ENCODE data around the gene HERC3.
"Not testable (repeated sequence)": the region's sequence is repeated elsewhere in the genome, so short reads cannot be mapped to it uniquely, and the experiment has no call there.

Gene HERC3

GRCh38 chr4:88609387-88609786, 17.1 kb downstream of the HERC3 start:
- Histone ChIP-seq H3K4me3 (ENCODE audit: low read depth, low read length) (no peak overlapping the region), H3K36me3 (ENCODE audit: control insufficient read depth, insufficient read depth, low read length) (no peaks in the 10 kb centered on the region), H3K9ac (ENCODE audit: low read depth, low read length) (no peak overlapping the region), H3K27me3 (ENCODE audit: control insufficient read depth, insufficient read depth, low read length) (no peaks in the 10 kb centered on the region), H3K9me3 (ENCODE audit: control insufficient read depth, insufficient read depth, low read length) (no peaks in the 10 kb centered on the region), H3K4me1 (ENCODE audit: control insufficient read depth, insufficient read depth, low read length) (peaks cover 11% of the 10 kb centered on the region), H3K27ac (ENCODE audit: low read depth, low read length) (no peak overlapping the region)

GRCh38 chr4:88609794-88610193, 17.5 kb downstream of the HERC3 start:
- not testable (repeated sequence) for H3K27ac ChIP-seq (ENCODE audit: low read depth, low read length)

GRCh38 chr4:88610771-88611170, 18.5 kb downstream of the HERC3 start:
- H3K36me3 ChIP-seq (ENCODE audit: control insufficient read depth, insufficient read depth, low read length) = no peaks in the 10 kb centered on the region
- peaks cover 11% of the 10 kb centered on the region for H3K4me1 ChIP-seq (ENCODE audit: control insufficient read depth, insufficient read depth, low read length)
- H3K9me3 ChIP-seq (ENCODE audit: control insufficient read depth, insufficient read depth, low read length) = no peaks in the 10 kb centered on the region
- H3K4me3 ChIP-seq (ENCODE audit: low read depth, low read length) = no peak overlapping the region
- H3K9ac ChIP-seq (ENCODE audit: low read depth, low read length) = no peak overlapping the region
- H3K27ac ChIP-seq (ENCODE audit: low read depth, low read length) = no peak overlapping the region
- no peaks in the 10 kb centered on the region for H3K27me3 ChIP-seq (ENCODE audit: control insufficient read depth, insufficient read depth, low read length)

More at GRCh38 chr4:88609794-88610193, 17.5 kb downstream of the HERC3 start:
- H3K9me3 ChIP-seq (ENCODE audit: control insufficient read depth, insufficient read depth, low read length); H3K27me3 ChIP-seq (ENCODE audit: control insufficient read depth, insufficient read depth, low read length); H3K9ac ChIP-seq (ENCODE audit: low read depth, low read length); H3K36me3 ChIP-seq (ENCODE audit: control insufficient read depth, insufficient read depth, low read length); H3K4me3 ChIP-seq (ENCODE audit: low read depth, low read length): not testable (repeated sequence)
- peaks cover 11% of the 10 kb centered on the region for H3K4me1 ChIP-seq (ENCODE audit: control insufficient read depth, insufficient read depth, low read length)

GRCh38 chr4:88613417-88613875, 21.2 kb downstream of the HERC3 start:
- Histone ChIP-seq H3K4me1 (ENCODE audit: control insufficient read depth, insufficient read depth, low read length) (peaks cover 11% of the 10 kb centered on the region), H3K27me3 (ENCODE audit: control insufficient read depth, insufficient read depth, low read length) (no peaks in the 10 kb centered on the region), H3K9me3 (ENCODE audit: control insufficient read depth, insufficient read depth, low read length) (no peaks in the 10 kb centered on the region), H3K9ac (ENCODE audit: low read depth, low read length) (no peak overlapping the region; the same call in 1 of the 2 replicates), H3K27ac (ENCODE audit: low read depth, low read length) (no peak overlapping the region), H3K36me3 (ENCODE audit: control insufficient read depth, insufficient read depth, low read length) (no peaks in the 10 kb centered on the region), H3K4me3 (ENCODE audit: low read depth, low read length) (no peak overlapping the region)

GRCh38 chr4:88614058-88614457, 21.8 kb downstream of the HERC3 start:
- H3K9me3 ChIP-seq (ENCODE audit: control insufficient read depth, insufficient read depth, low read length) = no peaks in the 10 kb centered on the region
- H3K27ac ChIP-seq (ENCODE audit: low read depth, low read length) = no peak overlapping the region
- H3K4me1 ChIP-seq (ENCODE audit: control insufficient read depth, insufficient read depth, low read length) = peaks cover 11% of the 10 kb centered on the region
- no peaks in the 10 kb centered on the region for H3K27me3 ChIP-seq (ENCODE audit: control insufficient read depth, insufficient read depth, low read length)
- no peak overlapping the region for H3K4me3 ChIP-seq (ENCODE audit: low read depth, low read length)
- no peak overlapping the region for H3K9ac ChIP-seq (ENCODE audit: low read depth, low read length)
- no peaks in the 10 kb centered on the region for H3K36me3 ChIP-seq (ENCODE audit: control insufficient read depth, insufficient read depth, low read length)

GRCh38 chr4:88616275-88617150, 24.2 kb downstream of the HERC3 start:
- H3K9ac ChIP-seq (ENCODE audit: low read depth, low read length) = no peak overlapping the region
- H3K4me1 ChIP-seq (ENCODE audit: control insufficient read depth, insufficient read depth, low read length) = peaks cover 11% of the 10 kb centered on the region
- no peaks in the 10 kb centered on the region for H3K9me3 ChIP-seq (ENCODE audit: control insufficient read depth, insufficient read depth, low read length)
- H3K27me3 ChIP-seq (ENCODE audit: control insufficient read depth, insufficient read depth, low read length) = no peaks in the 10 kb centered on the region
- H3K27ac ChIP-seq (ENCODE audit: low read depth, low read length) = no peak overlapping the region
- no peaks in the 10 kb centered on the region for H3K36me3 ChIP-seq (ENCODE audit: control insufficient read depth, insufficient read depth, low read length)
- H3K4me3 ChIP-seq (ENCODE audit: low read depth, low read length) = no peak overlapping the region

GRCh38 chr4:88618782-88619485, 26.7 kb downstream of the HERC3 start:
- Histone ChIP-seq H3K27ac (ENCODE audit: low read depth, low read length) (no peak overlapping the region), H3K9me3 (ENCODE audit: control insufficient read depth, insufficient read depth, low read length) (no peaks in the 10 kb centered on the region), H3K9ac (ENCODE audit: low read depth, low read length) (no peak overlapping the region), H3K36me3 (ENCODE audit: control insufficient read depth, insufficient read depth, low read length) (no peaks in the 10 kb centered on the region), H3K4me3 (ENCODE audit: low read depth, low read length) (no peak overlapping the region), H3K27me3 (ENCODE audit: control insufficient read depth, insufficient read depth, low read length) (no peaks in the 10 kb centered on the region), H3K4me1 (ENCODE audit: control insufficient read depth, insufficient read depth, low read length) (no peaks in the 10 kb centered on the region)

GRCh38 chr4:88619971-88620370, 27.7 kb downstream of the HERC3 start:
- H3K27me3 ChIP-seq (ENCODE audit: control insufficient read depth, insufficient read depth, low read length) = no peaks in the 10 kb centered on the region
- H3K9me3 ChIP-seq (ENCODE audit: control insufficient read depth, insufficient read depth, low read length) = no peaks in the 10 kb centered on the region
- no peaks in the 10 kb centered on the region for H3K4me1 ChIP-seq (ENCODE audit: control insufficient read depth, insufficient read depth, low read length)
- no peak overlapping the region for H3K9ac ChIP-seq (ENCODE audit: low read depth, low read length)
- no peak overlapping the region for H3K27ac ChIP-seq (ENCODE audit: low read depth, low read length)
- H3K4me3 ChIP-seq (ENCODE audit: low read depth, low read length) = no peak overlapping the region
- no peaks in the 10 kb centered on the region for H3K36me3 ChIP-seq (ENCODE audit: control insufficient read depth, insufficient read depth, low read length)

GRCh38 chr4:88621763-88622327, 29.6 kb downstream of the HERC3 start:
- H3K36me3 ChIP-seq (ENCODE audit: control insufficient read depth, insufficient read depth, low read length) = no peaks in the 10 kb centered on the region
- H3K27me3 ChIP-seq (ENCODE audit: control insufficient read depth, insufficient read depth, low read length) = no peaks in the 10 kb centered on the region
- no peaks in the 10 kb centered on the region for H3K4me1 ChIP-seq (ENCODE audit: control insufficient read depth, insufficient read depth, low read length)
- H3K4me3 ChIP-seq (ENCODE audit: low read depth, low read length) = no peak overlapping the region
- no peak overlapping the region for H3K27ac ChIP-seq (ENCODE audit: low read depth, low read length)
- H3K9ac ChIP-seq (ENCODE audit: low read depth, low read length) = no peak overlapping the region
- H3K9me3 ChIP-seq (ENCODE audit: control insufficient read depth, insufficient read depth, low read length) = no peaks in the 10 kb centered on the region

- H3K4me3 ChIP-seq (ENCODE audit: low read depth, low read length) = no peak overlapping the region
- no peaks in the 10 kb centered on the region for H3K9me3 ChIP-seq (ENCODE audit: control insufficient read depth, insufficient read depth, low read length)
- no peaks in the 10 kb centered on the region for H3K4me1 ChIP-seq (ENCODE audit: control insufficient read depth, insufficient read depth, low read length)
- no peaks in the 10 kb centered on the region for H3K36me3 ChIP-seq (ENCODE audit: control insufficient read depth, insufficient read depth, low read length)
- no peaks in the 10 kb centered on the region for H3K27me3 ChIP-seq (ENCODE audit: control insufficient read depth, insufficient read depth, low read length)
- no peak overlapping the region for H3K27ac ChIP-seq (ENCODE audit: low read depth, low read length)
- H3K9ac ChIP-seq (ENCODE audit: low read depth, low read length) = no peak overlapping the region
These were observed 30.8 kb downstream of the HERC3 start for GRCh38 chr4:88623097-88623496.

GRCh38 chr4:88628746-88629145, 36.5 kb downstream of the HERC3 start:
- H3K4me3 ChIP-seq (ENCODE audit: low read depth, low read length) = no peak overlapping the region
- no peak overlapping the region for H3K27ac ChIP-seq (ENCODE audit: low read depth, low read length)
- H3K9ac ChIP-seq (ENCODE audit: low read depth, low read length) = no peak overlapping the region
- H3K9me3 ChIP-seq (ENCODE audit: control insufficient read depth, insufficient read depth, low read length) = no peaks in the 10 kb centered on the region
- no peaks in the 10 kb centered on the region for H3K4me1 ChIP-seq (ENCODE audit: control insufficient read depth, insufficient read depth, low read length)
- no peaks in the 10 kb centered on the region for H3K36me3 ChIP-seq (ENCODE audit: control insufficient read depth, insufficient read depth, low read length)
- H3K27me3 ChIP-seq (ENCODE audit: control insufficient read depth, insufficient read depth, low read length) = no peaks in the 10 kb centered on the region
